SU-DHL-6 (cell line): ENCODE data around the gene MBOAT7.

Experiments
- CTCF ChIP-seq: fragments of 200-600 bp; sonication (generic); IDR thresholded peaks from one replicate; pipeline ENCODE4 v1.5.1; 2017; ENCODE audit warnings: antibody characterized with exemption, mild to moderate bottlenecking, low read length, moderate library complexity; ENCODE audit not compliant: insufficient read depth, poor library complexity, severe bottlenecking
- EZH2phosphoT487 ChIP-seq: fragments of 200-600 bp; sonication (generic), shearing (Covaris generic); conservative IDR thresholded peaks from 2 replicates; pipeline ENCODE4 v1.6.1; 2018; ENCODE audit warnings: mild to moderate bottlenecking, antibody characterized with exemption, low read length, moderate library complexity, mixed read lengths

- no peak for TF ChIP-seq CTCF
- TF ChIP-seq EZH2phosphoT487 = no peak
Measured at GRCh38 chr19:54173951-54174834, 15.2 kb downstream of the MBOAT7 start.
